Stimulated activated naive CD4-positive, alpha-beta T cell treated with Interleukin-2 at 50 U/mL for 16 hours (primary cell): ENCODE measurements around the gene TMEM245.

Experiments used
- DNase-seq: peaks from one replicate; lab custom pipeline; 2025; lab: John Stamatoyannopoulos, UW

Gene TMEM245

GRCh38 chr9:109022873-109023272 is 96.9 kb downstream of the TMEM245 start:
- DNase-seq, result no peak

GRCh38 chr9:109020581-109021511 is 98.9 kb downstream of the TMEM245 start:
- no peak for DNase-seq

GRCh38 chr9:109020113-109020512 is 99.6 kb downstream of the TMEM245 start:
- no peak for DNase-seq

- DNase-seq, result no peak
Observed at GRCh38 chr9:109019420-109019819, 100.3 kb downstream of the TMEM245 start.

- no peak for DNase-seq
Observed at GRCh38 chr9:109017493-109017892, 102.3 kb downstream of the TMEM245 start.

GRCh38 chr9:109017061-109017460 is 102.7 kb downstream of the TMEM245 start:
- DNase-seq, result no peak

- DNase-seq, result no peak
Observed at GRCh38 chr9:109016132-109016531, 103.6 kb downstream of the TMEM245 start.

- no peak for DNase-seq
Observed at GRCh38 chr9:109014608-109015280, 105.0 kb downstream of the TMEM245 start.

- DNase-seq, result no peak
Observed at GRCh38 chr9:109013679-109014607, 105.8 kb downstream of the TMEM245 start.

GRCh38 chr9:109012876-109013678 is 106.7 kb downstream of the TMEM245 start, which contains the start of gene CTNNAL1:
CTNNAL1 (minus strand) TSS chr9:109013499; CDS start chr9:109013442, 57 bp downstream.
- peak; percentile 85 for DNase-seq

- peak; percentile 55 for DNase-seq
Observed at GRCh38 chr9:109012009-109012875, 107.5 kb downstream of the TMEM245 start.

- DNase-seq, result no peak
Observed at GRCh38 chr9:109011231-109011671, 108.5 kb downstream of the TMEM245 start.

GRCh38 chr9:109010746-109011145 is 109.0 kb downstream of the TMEM245 start:
- DNase-seq, result peak; percentile 59

- no peak for DNase-seq
Observed at GRCh38 chr9:109005678-109006077, 114.1 kb downstream of the TMEM245 start.

- no peak for DNase-seq
Observed at GRCh38 chr9:109003116-109003515, 116.6 kb downstream of the TMEM245 start.

- DNase-seq, result no peak
Observed at GRCh38 chr9:109002141-109002540, 117.6 kb downstream of the TMEM245 start.

- DNase-seq, result no peak
Observed at GRCh38 chr9:109001275-109001676, 118.5 kb downstream of the TMEM245 start.

- DNase-seq, result no peak
Observed at GRCh38 chr9:108997112-108997511, 122.6 kb downstream of the TMEM245 start.

GRCh38 chr9:108996643-108997042 is 123.1 kb downstream of the TMEM245 start:
- no peak for DNase-seq

- no peak for DNase-seq
Observed at GRCh38 chr9:108994695-108995094, 125.1 kb downstream of the TMEM245 start.
